Epidermal melanocyte (primary cell): ENCODE data around the gene GPC6.
"Not testable (repeated sequence)": the region's sequence is repeated elsewhere in the genome, so short reads cannot be mapped to it uniquely, and the experiment has no call there.

Experiments
- DNase-seq: peaks from one replicate; pipeline ENCODE4 v3.0.0; 2011; ENCODE audit warnings: low spot score; ENCODE audit not compliant: insufficient read length

The GPC6 gene

DNA sequence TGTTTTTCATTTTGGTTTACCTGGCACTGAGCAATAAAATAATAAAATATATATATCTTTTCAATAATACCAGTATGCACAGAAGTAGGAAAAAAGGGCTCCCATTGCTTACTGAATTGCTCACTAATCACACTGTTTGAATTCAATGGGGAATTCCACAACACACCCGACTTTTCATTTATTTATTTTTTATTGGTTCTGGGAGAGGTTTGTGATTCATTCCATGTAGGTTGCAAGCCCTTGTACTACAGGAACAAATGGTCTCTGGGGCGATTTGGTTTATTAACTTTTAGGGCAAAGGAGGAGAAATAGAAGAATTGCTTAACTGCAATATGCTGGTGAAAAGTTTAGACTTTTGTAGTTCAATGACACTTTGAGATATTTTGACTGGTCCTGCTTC is 1045.4 kb downstream of the GPC6 start:
- DNase-seq = no peak

- no peak for DNase-seq
Measured at GRCh38 chr13:94280349-94280748, 1053.7 kb downstream of the GPC6 start.

DNA sequence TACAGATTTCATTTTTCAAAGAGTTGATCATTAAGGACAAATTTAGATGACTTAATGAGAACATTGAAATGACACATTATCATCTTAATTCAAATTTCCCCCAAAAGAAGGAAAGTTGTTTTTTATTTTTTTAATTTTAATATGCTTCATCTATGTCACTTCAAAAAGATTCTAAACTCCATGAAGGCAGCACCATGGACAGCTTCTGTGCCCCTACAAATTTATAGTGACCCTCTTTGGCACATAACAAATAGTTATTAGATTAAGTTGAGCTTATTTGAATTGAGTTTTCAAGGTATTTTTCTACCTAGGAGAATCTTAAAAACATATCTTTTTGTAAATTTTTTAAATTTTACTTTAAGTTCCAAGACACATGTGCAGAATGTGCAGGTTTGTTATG is 1054.2 kb downstream of the GPC6 start:
- DNase-seq = no peak

GRCh38 chr13:94286581-94286980 is 1060.0 kb downstream of the GPC6 start:
- no peak for DNase-seq

- DNase-seq = no peak
Measured at GRCh38 chr13:94291631-94292322, 1065.2 kb downstream of the GPC6 start.

DNA sequence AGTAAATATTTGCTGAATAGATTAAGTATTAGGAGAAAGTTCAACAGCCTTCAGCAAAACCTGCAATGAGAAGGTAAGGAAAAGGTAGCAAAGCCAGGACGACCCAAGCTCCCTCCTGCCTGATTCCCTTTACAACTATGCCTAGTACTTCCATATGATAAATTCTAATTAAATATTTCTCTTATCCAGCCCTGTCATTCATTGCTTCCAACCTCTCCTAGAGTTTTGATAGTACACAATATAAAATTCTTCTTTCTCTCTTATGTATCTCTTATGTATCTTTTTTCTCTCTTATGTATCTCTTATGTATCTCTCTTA is 1065.7 kb downstream of the GPC6 start:
- no peak for DNase-seq

DNA sequence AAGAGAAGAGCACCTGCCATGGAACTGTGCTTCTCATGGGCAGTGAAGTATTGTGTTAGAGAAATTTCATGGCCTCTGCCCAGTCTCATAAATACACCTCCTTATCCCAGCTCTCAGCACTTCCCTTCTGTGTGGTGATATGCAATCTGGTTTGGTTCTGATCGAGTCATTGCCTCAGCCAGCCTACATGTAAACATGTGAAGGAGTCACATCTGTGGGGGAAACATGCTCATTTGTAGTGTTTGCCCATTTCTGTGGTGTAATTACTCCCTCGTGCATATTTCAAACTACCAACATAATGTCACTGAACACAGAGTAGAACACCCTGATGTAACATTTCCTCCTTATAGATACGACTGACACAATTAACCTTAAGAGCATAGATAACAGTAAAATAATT is 1069.9 kb downstream of the GPC6 start:
- no peak for DNase-seq

DNA sequence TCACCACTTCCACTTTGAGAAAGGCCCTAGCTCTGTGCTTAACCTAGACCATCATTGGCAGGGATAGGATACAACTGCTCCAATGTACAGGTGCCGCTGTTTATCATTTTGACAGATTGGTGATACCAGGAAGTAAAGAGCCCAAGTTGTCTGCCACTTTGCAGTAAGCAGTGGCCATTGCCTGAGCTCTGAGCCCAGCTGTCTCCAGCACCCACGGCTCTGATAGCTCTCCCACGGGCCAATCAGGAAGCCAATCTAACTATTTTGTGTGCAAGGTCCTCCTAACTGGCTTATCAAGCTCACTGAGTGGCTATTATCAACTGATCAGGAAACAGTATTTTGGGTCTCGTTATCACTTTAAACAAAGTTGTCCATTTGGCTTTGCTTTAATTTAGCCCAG is 1071.7 kb downstream of the GPC6 start:
- DNase-seq = no peak

GRCh38 chr13:94300401-94300800 is 1073.8 kb downstream of the GPC6 start:
- no peak for DNase-seq

GRCh38 chr13:94301487-94301886 is 1074.9 kb downstream of the GPC6 start:
- DNase-seq = no peak

DNA sequence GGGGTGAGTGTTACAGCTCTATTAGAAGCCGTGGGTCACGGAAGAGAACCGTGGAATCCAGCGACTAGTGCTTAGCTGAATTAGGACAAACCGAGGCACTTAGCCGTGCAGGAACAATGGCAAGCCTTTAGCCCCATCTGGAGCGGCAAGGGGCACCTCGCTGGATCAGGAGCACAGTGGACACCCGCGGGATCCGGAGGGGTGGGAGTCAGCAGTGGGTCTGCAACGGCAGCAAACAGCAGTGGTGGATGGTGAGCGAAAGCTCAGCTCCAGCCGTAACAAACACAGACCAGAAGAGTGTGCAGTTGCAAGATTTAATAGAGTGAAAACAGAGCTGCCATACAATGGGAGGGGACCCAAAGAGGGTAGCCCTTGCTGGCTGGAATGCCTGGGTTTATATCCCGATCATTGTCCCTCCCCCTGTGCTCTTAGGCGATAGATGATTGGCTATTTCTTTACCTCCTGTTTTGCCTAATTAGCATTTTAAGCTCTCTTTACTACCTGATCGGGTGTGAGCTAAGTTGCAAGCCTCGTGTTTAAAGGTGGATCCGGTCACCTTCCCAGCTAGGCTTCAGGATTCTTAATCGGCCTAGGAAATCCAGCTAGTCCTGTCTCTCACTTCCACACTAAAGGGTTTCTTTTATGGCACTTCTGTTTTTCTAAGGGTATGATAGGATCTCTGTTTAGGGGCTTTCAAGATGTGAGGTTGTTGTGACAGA is 1076.4 kb downstream of the GPC6 start:
- not testable (repeated sequence) for DNase-seq

GRCh38 chr13:94303644-94304174 is 1077.1 kb downstream of the GPC6 start:
- DNase-seq = no peak

DNA sequence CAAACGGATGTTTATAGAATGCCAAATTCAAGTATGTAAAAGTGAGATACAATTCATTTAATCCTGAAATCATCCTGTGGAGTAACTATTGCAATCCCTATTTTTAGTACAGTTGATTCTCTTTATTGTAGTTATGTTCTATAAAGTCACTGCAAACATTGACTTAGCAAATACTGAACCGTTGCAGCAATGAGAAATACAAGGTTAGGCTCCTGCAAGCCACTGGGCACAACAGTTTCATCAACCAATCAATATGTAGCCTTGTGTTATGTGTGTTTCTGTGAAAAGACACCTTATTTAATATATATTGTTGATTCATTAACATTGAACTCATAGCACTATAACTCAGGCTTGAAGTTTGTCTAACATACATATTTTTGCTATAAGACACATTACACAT is 1078.4 kb downstream of the GPC6 start:
- DNase-seq = no peak

DNA sequence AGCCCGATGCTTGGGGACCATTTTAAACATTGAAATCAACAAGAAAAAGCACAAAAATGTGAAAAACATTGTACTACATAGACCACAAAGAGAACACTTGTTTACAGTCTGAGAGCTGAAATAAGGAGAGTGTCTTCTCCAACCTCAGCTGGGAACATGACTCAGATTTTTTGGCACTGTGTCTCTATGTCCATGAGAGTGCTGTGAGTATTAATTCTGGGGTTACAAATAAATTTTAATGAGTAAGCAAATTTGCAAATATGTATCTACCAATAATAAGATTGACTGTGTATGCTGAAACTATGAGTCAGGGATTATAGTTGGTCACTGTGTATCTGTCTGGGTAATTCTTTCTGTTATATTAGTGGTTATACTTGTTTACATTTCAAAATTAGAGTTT is 1078.9 kb downstream of the GPC6 start:
- peak; percentile 23 for DNase-seq

GRCh38 chr13:94305934-94306333 is 1079.3 kb downstream of the GPC6 start:
- no peak for DNase-seq

- DNase-seq = no peak
Measured at GRCh38 chr13:94308832-94309231, 1082.2 kb downstream of the GPC6 start.

GRCh38 chr13:94309576-94309975 is 1083.0 kb downstream of the GPC6 start:
- DNase-seq = no peak

DNA sequence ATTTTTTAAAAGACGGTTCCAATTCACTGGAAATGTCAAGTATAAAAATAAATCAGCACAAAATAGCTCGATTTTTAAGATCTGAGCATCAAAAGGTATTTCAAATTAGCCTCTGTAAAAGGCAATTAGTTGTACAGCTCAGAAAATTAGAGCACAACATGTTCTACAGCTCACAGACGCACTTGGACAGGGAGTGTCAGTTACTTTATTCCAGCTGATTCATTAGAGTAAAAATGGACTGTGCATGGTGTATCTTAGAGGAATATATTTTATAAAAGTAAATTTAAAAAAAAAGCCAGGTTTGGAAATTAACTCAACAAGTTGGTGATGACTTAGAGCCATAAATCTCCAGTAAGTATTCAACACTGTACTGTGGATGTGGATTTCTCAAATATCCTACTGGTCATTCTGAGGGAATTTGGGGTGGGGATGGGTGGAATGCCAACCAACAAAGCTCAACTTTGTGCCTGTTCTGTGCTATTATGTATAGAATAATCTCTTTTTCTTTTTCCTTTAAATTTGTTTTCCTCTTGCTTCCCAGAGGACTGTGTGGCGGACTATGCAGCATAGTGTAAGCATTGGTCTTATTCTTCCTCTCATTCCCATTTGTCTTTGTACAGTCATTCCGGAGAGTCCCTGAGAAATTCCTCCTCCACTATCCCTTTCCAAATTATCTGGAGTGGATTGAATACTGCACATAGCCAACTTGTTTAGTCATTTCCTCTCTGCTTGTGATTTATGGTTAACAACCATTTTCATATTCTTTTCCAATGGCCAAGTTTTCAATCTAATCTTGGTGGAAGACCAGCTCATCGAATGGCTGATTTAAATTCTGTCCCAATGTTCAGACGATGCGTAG is 1083.6 kb downstream of the GPC6 start:
- no peak for DNase-seq

DNA sequence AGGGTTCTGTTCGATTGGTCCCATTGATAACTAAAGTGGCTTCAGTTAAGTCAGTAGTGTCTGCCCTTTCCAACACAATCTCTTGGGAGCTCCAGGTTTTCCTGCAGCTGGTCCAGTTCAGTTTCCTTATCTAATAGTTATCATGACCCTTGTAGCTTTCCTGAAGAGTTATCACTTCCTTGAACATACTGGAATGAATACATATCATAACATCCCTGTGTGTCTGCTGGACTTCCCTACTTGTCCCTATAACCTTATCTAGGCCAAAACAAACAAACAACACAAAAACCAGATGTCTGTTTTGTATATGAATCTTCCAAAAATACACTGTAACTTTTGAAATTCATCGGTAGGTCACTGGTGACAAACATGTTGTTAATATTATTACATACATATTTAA is 1085.3 kb downstream of the GPC6 start:
- no peak for DNase-seq

DNA sequence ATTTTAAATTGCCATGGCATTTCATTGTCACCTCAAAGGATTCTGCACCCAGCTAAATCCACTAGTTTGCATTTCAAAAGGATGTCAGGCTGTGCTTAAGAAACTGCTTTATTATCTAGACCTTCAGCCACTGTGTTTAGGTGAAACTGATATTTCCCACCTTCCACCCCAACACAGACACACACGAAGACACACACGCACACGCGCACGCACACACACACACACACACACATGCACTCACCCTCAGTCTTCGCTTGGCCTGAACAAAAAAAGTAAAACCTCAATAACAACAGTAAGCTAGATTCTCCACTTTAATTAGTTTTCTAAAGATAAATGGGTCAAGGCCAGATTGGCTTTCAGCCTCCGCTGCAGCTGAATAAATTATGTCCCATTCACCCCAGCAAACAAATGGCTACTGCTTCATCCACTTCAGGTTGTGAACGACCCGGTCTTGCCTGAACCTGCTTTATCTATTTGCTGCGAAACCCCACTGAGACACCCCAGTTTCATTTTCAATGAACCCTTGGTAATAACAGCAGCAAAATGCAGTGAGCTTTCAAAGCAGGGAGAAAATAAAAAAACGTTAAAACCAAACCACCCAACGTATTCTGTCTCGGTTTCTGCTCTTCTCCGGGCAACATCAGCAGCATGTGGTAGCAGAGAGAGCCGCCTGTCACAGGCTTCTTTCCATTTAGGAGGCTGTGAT is 1086.1 kb downstream of the GPC6 start:
- DNase-seq = no peak

DNA sequence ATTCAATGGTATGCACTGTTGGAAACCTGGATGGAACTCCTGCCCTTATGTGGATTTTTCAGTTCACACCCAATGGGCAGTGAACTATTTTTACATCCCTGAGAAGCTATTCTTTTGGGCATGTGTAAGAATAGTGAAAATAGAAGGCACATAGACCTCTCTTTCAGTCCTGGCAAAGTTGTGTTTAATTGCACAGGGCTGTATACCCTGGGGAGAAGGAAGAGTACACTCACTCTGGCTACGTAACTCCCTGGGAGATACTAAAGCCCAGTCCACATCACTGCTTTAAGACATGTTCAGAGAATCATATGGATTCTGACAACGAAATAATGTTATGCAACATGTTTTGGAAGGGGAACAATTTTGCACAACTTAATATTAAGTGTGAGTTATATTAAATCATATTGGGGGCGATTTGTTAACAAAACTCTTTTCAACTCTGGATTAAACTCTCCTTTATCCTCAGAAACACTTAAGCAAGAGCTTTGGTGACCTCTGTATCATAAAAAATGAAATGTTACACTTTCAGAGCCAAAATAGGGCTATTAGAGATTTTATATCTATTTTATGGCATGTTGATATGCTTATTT is 1086.8 kb downstream of the GPC6 start:
- no peak for DNase-seq
